H1 (cell line): ENCODE measurements around the gene SPOUT1. TPM values are rescaled to one million over a fixed set of nuclear protein-coding genes. Genes with fewer than 3 reads are reported as not detected.

Source experiments
- CTCF ChIA-PET: fragments of 300-600 bp; sonication (Branson Sonifier 250); formaldehyde crosslinking; loops from one replicate; lab custom pipeline; 2021; ENCODE audit not compliant: partially characterized antibody; lab: Charles Lee
- POLR2A ChIA-PET: fragments of 300-600 bp; sonication (Branson Sonifier 250); formaldehyde crosslinking; loops from one replicate; lab custom pipeline; 2021; ENCODE audit warnings: inconsistent platforms; ENCODE audit not compliant: partially characterized antibody; lab: Charles Lee
- DNase-seq, 2 experiments: peaks; one replicate each; pipeline versions ENCODE4 v3.0.0 to v3.0.0-alpha.2; 2010 to 2022; ENCODE audit warnings: low spot score in 2 of 2, low read depth in 1 of 2, mixed read lengths in 1 of 2
- FAIRE-seq: peaks from 2 replicates; lab custom pipeline; 2011; peaks lifted over from hg19 to GRCh38; lab: Jason Lieb, UNC
- H2AFZ ChIP-seq: 2 replicates; pipeline ENCODE4 v1.8.1; 2012; ENCODE audit warnings: low read length, inconsistent platforms
- H2AK5ac ChIP-seq: 2 replicates; pipeline ENCODE4 v1.6.1; 2013; ENCODE audit warnings: low read depth, low read length
- H2BK120ac ChIP-seq: replicated peaks from 2 replicates; pipeline ENCODE3; 2013; ENCODE audit warnings: low read depth, low read length, inconsistent platforms
- H2BK12ac ChIP-seq: 2 replicates; pipeline ENCODE4 v1.6.1; 2013; ENCODE audit warnings: low read depth, low read length
- H2BK15ac ChIP-seq: 2 replicates; pipeline ENCODE4 v1.6.1; 2013; ENCODE audit warnings: low read length
- H2BK20ac ChIP-seq: 2 replicates; pipeline ENCODE4 v1.6.1; 2013; ENCODE audit warnings: low read length
- H2BK5ac ChIP-seq: 2 replicates; pipeline ENCODE4 v1.6.1; 2013; ENCODE audit warnings: low read depth, low read length
- H3K14ac ChIP-seq: 2 replicates; pipeline ENCODE4 v1.6.1; 2013; ENCODE audit warnings: inconsistent platforms; ENCODE audit not compliant: insufficient read length
- H3K18ac ChIP-seq: 2 replicates; pipeline ENCODE4 v1.6.1; 2013; ENCODE audit warnings: low read length; ENCODE audit errors: extremely low read depth
- H3K23ac ChIP-seq: 2 replicates; pipeline ENCODE4 v1.6.1; 2013; ENCODE audit warnings: inconsistent platforms; ENCODE audit not compliant: insufficient read length
- H3K23me2 ChIP-seq: 2 replicates; pipeline ENCODE4 v1.6.1; 2013; ENCODE audit warnings: low read depth, low read length
- H3K27ac ChIP-seq: 2 replicates; pipeline ENCODE4 v1.6.1; 2011; ENCODE audit warnings: low read depth, low read length, inconsistent platforms
- H3K27me3 ChIP-seq, 4 experiments: replicated peaks in 1 of 4; 1 replicate in 1 of 4; 2 replicates in 3 of 4; pipeline versions ENCODE4 v1.6.1 to v1.8.1; 2011 to 2013; ENCODE audit warnings: low read length in 3 of 4, mild to moderate bottlenecking in 3 of 4, inconsistent platforms in 2 of 4, mixed read lengths in 2 of 4, moderate library complexity in 1 of 4; ENCODE audit not compliant: control insufficient read depth in 3 of 4, insufficient read depth in 3 of 4; ENCODE audit errors: extremely low read depth in 1 of 4
- H3K36me3 ChIP-seq, 4 experiments: 2 replicates each; pipeline versions ENCODE4 v1.6.1 to v1.8.1; 2011 to 2013; ENCODE audit warnings: mild to moderate bottlenecking in 4 of 4, low read length in 3 of 4, moderate library complexity in 2 of 4, control low read depth in 1 of 4, inconsistent platforms in 1 of 4; ENCODE audit not compliant: insufficient read depth in 4 of 4, control insufficient read depth in 2 of 4
- H3K4ac ChIP-seq: replicated peaks from 2 replicates; pipeline ENCODE3; 2013; ENCODE audit warnings: low read length, low read depth, mixed read lengths, inconsistent platforms; ENCODE audit not compliant: insufficient read length
- H3K4me1 ChIP-seq, 4 experiments: replicated peaks in 1 of 4; 1 replicate in 1 of 4; 2 replicates in 3 of 4; pipeline versions ENCODE4 v1.6.1 to v1.8.1; 2011 to 2013; ENCODE audit warnings: low read length in 3 of 4, inconsistent platforms in 2 of 4, mixed read lengths in 1 of 4; ENCODE audit not compliant: insufficient read depth in 4 of 4, control insufficient read depth in 3 of 4
- H3K4me2 ChIP-seq, 2 experiments: 2 replicates each; pipeline versions ENCODE4 v1.6.1 to v1.8.1; 2011 to 2013; ENCODE audit warnings: low read depth in 2 of 2, low read length in 2 of 2, control low read depth in 1 of 2, inconsistent platforms in 1 of 2, mild to moderate bottlenecking in 1 of 2; ENCODE audit not compliant: insufficient read depth in 1 of 2
- H3K4me3 ChIP-seq, 4 experiments: fragments of 200-600, 300-600 bp in 1 of 4; sonication (generic), shearing (Covaris generic), sonication (Bioruptor Twin) in 1 of 4; 2 replicates each; pipeline versions ENCODE4 v1.5.1 to v1.8.1; 2011 to 2016; ENCODE audit warnings: low read length in 4 of 4, low read depth in 3 of 4, control low read depth in 2 of 4, inconsistent platforms in 2 of 4, mild to moderate bottlenecking in 2 of 4, mixed read lengths in 1 of 4, moderate library complexity in 1 of 4; ENCODE audit not compliant: insufficient read depth in 2 of 4; ENCODE audit errors: extremely low read depth in 1 of 4
- H3K56ac ChIP-seq: replicated peaks from 2 replicates; pipeline ENCODE3; 2013; ENCODE audit warnings: low read depth, mild to moderate bottlenecking, mixed read lengths, low read length, inconsistent platforms; ENCODE audit not compliant: insufficient read length
- H3K79me1 ChIP-seq: 2 replicates; pipeline ENCODE4 v1.6.1; 2013; ENCODE audit warnings: low read depth, low read length, control low read depth
- H3K79me2 ChIP-seq, 2 experiments: 2 replicates each; pipeline versions ENCODE4 v1.6.1 to v1.8.1; 2012 to 2013; ENCODE audit warnings: low read length in 2 of 2, mild to moderate bottlenecking in 2 of 2, inconsistent platforms in 1 of 2; ENCODE audit not compliant: insufficient read depth in 2 of 2, control insufficient read depth in 1 of 2
- H3K9ac ChIP-seq, 4 experiments: replicated peaks in 1 of 4; 1 replicate in 1 of 4; 2 replicates in 3 of 4; pipeline versions ENCODE4 v1.6.1 to v1.8.1; 2011 to 2013; ENCODE audit warnings: low read depth in 3 of 4, low read length in 3 of 4, control low read depth in 2 of 4, mild to moderate bottlenecking in 2 of 4, moderate library complexity in 2 of 4, inconsistent platforms in 1 of 4; ENCODE audit errors: extremely low read depth in 1 of 4
- H3K9me3 ChIP-seq, 2 experiments: 2 replicates each; pipeline versions ENCODE4 v1.6.1 to v1.8.1; 2012 to 2013; ENCODE audit warnings: mild to moderate bottlenecking in 2 of 2, moderate library complexity in 2 of 2, control low read depth in 1 of 2, inconsistent platforms in 1 of 2, low read depth in 1 of 2, low read length in 1 of 2, mixed read lengths in 1 of 2; ENCODE audit not compliant: insufficient read depth in 2 of 2
- H4K20me1 ChIP-seq, 2 experiments: replicated peaks in 1 of 2; 2 replicates each; pipeline versions ENCODE3 to v1.8.1; 2011 to 2013; ENCODE audit warnings: inconsistent platforms in 2 of 2, low read length in 2 of 2, mild to moderate bottlenecking in 1 of 2; ENCODE audit not compliant: insufficient read depth in 2 of 2, control insufficient read depth in 1 of 2
- H4K5ac ChIP-seq: 2 replicates; pipeline ENCODE4 v1.6.1; 2013; ENCODE audit warnings: low read length, low read depth, mixed read lengths, inconsistent platforms; ENCODE audit not compliant: insufficient read length
- H4K8ac ChIP-seq: 2 replicates; pipeline ENCODE4 v1.8.0; 2013; ENCODE audit warnings: mild to moderate bottlenecking, moderate library complexity, low read length, inconsistent platforms; ENCODE audit not compliant: insufficient read depth; ENCODE audit errors: extremely low read depth
- H4K91ac ChIP-seq: replicated peaks from 2 replicates; pipeline ENCODE3; 2013; ENCODE audit warnings: low read length, mixed read lengths, inconsistent platforms; ENCODE audit not compliant: insufficient read length
- CBX8 ChIP-seq: fragments of 300-800, 300-1000 bp; sonication (generic); IDR thresholded peaks from 2 replicates; pipeline ENCODE4 v1.7.1; 2016; ENCODE audit warnings: low read depth, low read length, borderline replicate concordance
- CEBPB ChIP-seq: IDR thresholded peaks from 2 replicates; pipeline ENCODE4 v1.6.1; 2012; ENCODE audit warnings: low read depth, low read length
- CHD1 ChIP-seq: IDR thresholded peaks from 2 replicates; pipeline ENCODE4 v1.6.1; 2012; ENCODE audit warnings: low read depth, low read length, improper control_type of control experiment
- CHD2 ChIP-seq: IDR thresholded peaks from 2 replicates; pipeline ENCODE4 v1.6.1; 2012; ENCODE audit warnings: low read length, improper control_type of control experiment
- CREB1 ChIP-seq: IDR thresholded peaks from 2 replicates; pipeline ENCODE4 v1.6.1; 2012; ENCODE audit warnings: inconsistent platforms
- EGR1 ChIP-seq: IDR thresholded peaks from 2 replicates; pipeline ENCODE4 v1.6.1; 2011; ENCODE audit warnings: low read depth, low read length, borderline replicate concordance
- EP300 ChIP-seq, 2 experiments: IDR thresholded peaks; 1 replicate in 1 of 2; 2 replicates in 1 of 2; pipeline ENCODE4 v1.6.1; 2011 to 2012; ENCODE audit warnings: low read depth in 2 of 2, low read length in 2 of 2, mild to moderate bottlenecking in 2 of 2, borderline replicate concordance in 1 of 2, inconsistent platforms in 1 of 2, moderate library complexity in 1 of 2
- KDM5A ChIP-seq: fragments of 200-600 bp; IDR thresholded peaks from 2 replicates; pipeline ENCODE4 v1.7.1; 2012; ENCODE audit warnings: mild to moderate bottlenecking, low read length, inconsistent platforms, mixed read lengths
- MAFK ChIP-seq: IDR thresholded peaks from 2 replicates; pipeline ENCODE4 v1.6.1; 2012; ENCODE audit warnings: low read depth, mild to moderate bottlenecking, improper control_type of control experiment, low read length
- PHF8 ChIP-seq: fragments of 200-600 bp; sonication (generic); conservative IDR thresholded peaks from 2 replicates; pipeline ENCODE4 v1.7.1; 2012; ENCODE audit warnings: low read depth, mild to moderate bottlenecking, inconsistent platforms, low read length, moderate library complexity
- RAD21 ChIP-seq, 2 experiments: IDR thresholded peaks in 1 of 2; conservative IDR thresholded peaks in 1 of 2; 2 replicates each; pipeline ENCODE4 v1.6.1; 2011; ENCODE audit warnings: low read depth in 2 of 2, low read length in 2 of 2, improper control_type of control experiment in 1 of 2, inconsistent platforms in 1 of 2, mild to moderate bottlenecking in 1 of 2, moderate library complexity in 1 of 2
- RXRA ChIP-seq: IDR thresholded peaks from 2 replicates; pipeline ENCODE4 v1.6.1; 2011; ENCODE audit warnings: low read depth, mild to moderate bottlenecking, low read length, moderate library complexity; ENCODE audit not compliant: insufficient read depth
- SP1 ChIP-seq: IDR thresholded peaks from 2 replicates; pipeline ENCODE4 v1.6.1; 2011; ENCODE audit warnings: low read depth, low read length
- SRF ChIP-seq: IDR thresholded peaks from 2 replicates; pipeline ENCODE4 v1.6.1; 2011; ENCODE audit warnings: mild to moderate bottlenecking, low read depth, low read length, moderate library complexity
- WGBS, 2 experiments: shearing (Covaris generic) in 1 of 2; methylation state at CpG; one replicate each; pipeline versions ENCODE4 v1.1.6 to v1.1.7; 2013 to 2015; ENCODE audit warnings: low lambda C conversion rate in 2 of 2, mixed read lengths in 2 of 2, inconsistent platforms in 1 of 2, low coverage in 1 of 2, missing lambda C conversion rate in 1 of 2; ENCODE audit not compliant: insufficient replicate concordance in 2 of 2, insufficient coverage in 1 of 2, insufficient read length in 1 of 2; ENCODE audit errors: extremely low coverage in 1 of 2, missing lambda C conversion rate in 1 of 2; 5-methylcytosine and 5-hydroxymethylcytosine counted together
- polyA plus RNA-seq, 7 experiments: library from polyadenylated mRNA; depleted of rRNA in 3 of 7; stranded (reverse) in 5 of 7; unstranded in 2 of 7; fragments of >200 nt in 5 of 7; fragments of 200-250 nt in 2 of 7; gene quantifications; 1 replicate in 5 of 7; 2 replicates in 1 of 7; 4 replicates in 1 of 7; pipeline versions ENCODE4 v1.2.1 to v1.2.3, GENCODE V29; 2011 to 2013; ENCODE audit warnings: missing spikeins in 2 of 7, mixed read lengths in 2 of 7
- total RNA-seq: library from RNA; stranded (reverse); fragmentation: NEBNext Ultra II Directional; extraction: Animal tissue kit (Norgen Biotek cat#: 25700); gene quantifications from 2 replicates; pipeline ENCODE4 v1.2.1, GENCODE V29; 2021

Gene SPOUT1
- total and polyA plus RNA-seq, 2 of the 8 experiments (the other 6 are each of a cell fraction or from before 2014, with no cell fraction given), result 69.2 to 77.8 TPM

- Histone ChIP-seq H2BK120ac (no peak overlapping the region), H3K23ac (no peak overlapping the region), H3K9ac (no peak overlapping the region), H4K8ac (0 out of 2 replicates have a peak overlapping the region, but pooled peaks have one; percentile 16), H4K91ac (no peak overlapping the region), H3K9me3 (no peaks in the 10 kb centered on the region), H3K4me2 (no peak overlapping the region), H3K56ac (no peak overlapping the region), H3K79me1 (peaks cover 5% of the 10 kb centered on the region; the same call in 1 of the 2 replicates), H3K27me3 (no peaks in the 10 kb centered on the region), H3K4me1 (peaks cover 0 to 5% (median 2%) of the 10 kb centered on the region in 4 experiments; a peak in 4 of 7 replicates), H3K4me3 (no peak overlapping the region), H4K5ac (no peak overlapping the region), H3K36me3 (no peaks in the 10 kb centered on the region), H2BK5ac (no peak overlapping the region), H3K18ac (no peak overlapping the region), H2BK12ac (no peak overlapping the region), H2BK20ac (no peak overlapping the region), H4K20me1 (peaks cover 0 to 4% of the 10 kb centered on the region in 2 experiments), H3K4ac (no peak overlapping the region), H2BK15ac (no peak overlapping the region), H3K14ac (no peak overlapping the region), H2AK5ac (no peak overlapping the region; the same call in 1 of the 2 replicates), H3K27ac (no peak overlapping the region), H2AFZ (no peak overlapping the region), H3K23me2 (no peaks in the 10 kb centered on the region), H3K79me2 (peaks cover 0 to 5% of the 10 kb centered on the region in 2 experiments; a peak in 1 of 4 replicates)
- FAIRE-seq (no peak), DNase-seq (no peak)
- CTCF ChIA-PET, result interaction anchor here (0.6 to 8.8 kb wide), 19 partner anchors 8 to 181 kb away, joined by 3 to 139 read pairs (median 4); partner anchors contain the start of genes KYAT1, LRRC8A, PHYHD1 and SPOUT1
- POLR2A ChIA-PET, result interaction anchor here (0.6 to 1.7 kb wide), 7 partner anchors 12 to 165 kb away, joined by 3 to 6 read pairs (median 3); partner anchors contain the start of genes KYAT1, LRRC8A and PHYHD1
- 81% methylated on average over 6 of the region's 6 CpGs; no CpG with 5 or more reads in 1 of the 2 experiments for WGBS, 2 experiments
- TF ChIP-seq CHD2 (no peak), RAD21 (IDR thresholded peaks at IDR 0.05 in 1 of 2, conservative IDR thresholded peaks at IDR 0.05 in 1 of 2; ENCODE audit: low read depth in 2 of 2, low read length in 2 of 2) (no peak), CBX8 (no peak), KDM5A (no peak), SP1 (no peak), RXRA (no peak), MAFK (no peak), CHD1 (no peak), EGR1 (no peak), CEBPB (no peak), PHF8 (no peak), SRF (no peak), CREB1 (no peak), EP300 (IDR thresholded peaks at IDR 0.05; ENCODE audit: borderline replicate concordance in 1 of 2, low read depth in 2 of 2, low read length in 2 of 2) (no peak)
These were observed 31.9 kb upstream of the SPOUT1 start for GRCh38 chr9:128861501-128861900.
